ENCODE data around the gene GSDMA.
A peak's percentile ranks its signal among the peaks of the same experiment; 100 is the strongest.
"Not testable (repeated sequence)": the region's sequence is repeated elsewhere in the genome, so short reads cannot be mapped to it uniquely, and the experiment has no call there.

The GSDMA gene

GRCh38 chr17:39979893-39980350, 17.1 kb downstream of the GSDMA start:
- H3K4me3 ChIP-seq, result peak overlapping the region; percentile 32 to 99 (median 92)
- H3K27ac ChIP-seq, result peak overlapping the region; percentile 67 to 100 (median 97)

- Histone ChIP-seq H3K4me3 (peak within 1 kb of the TSS; percentile 69 to 99 (median 92)), H3K27ac (peak within 1 kb of the TSS; percentile 88 to 100 (median 98))
These were observed 17.8 kb downstream of the GSDMA start, which contains the start of gene PSMD3 for GRCh38 chr17:39980351-39981206. TSS of gene PSMD3 (plus strand) at chr17:39980807. CDS start at chr17:39980971, 164 bp downstream.

DNA sequence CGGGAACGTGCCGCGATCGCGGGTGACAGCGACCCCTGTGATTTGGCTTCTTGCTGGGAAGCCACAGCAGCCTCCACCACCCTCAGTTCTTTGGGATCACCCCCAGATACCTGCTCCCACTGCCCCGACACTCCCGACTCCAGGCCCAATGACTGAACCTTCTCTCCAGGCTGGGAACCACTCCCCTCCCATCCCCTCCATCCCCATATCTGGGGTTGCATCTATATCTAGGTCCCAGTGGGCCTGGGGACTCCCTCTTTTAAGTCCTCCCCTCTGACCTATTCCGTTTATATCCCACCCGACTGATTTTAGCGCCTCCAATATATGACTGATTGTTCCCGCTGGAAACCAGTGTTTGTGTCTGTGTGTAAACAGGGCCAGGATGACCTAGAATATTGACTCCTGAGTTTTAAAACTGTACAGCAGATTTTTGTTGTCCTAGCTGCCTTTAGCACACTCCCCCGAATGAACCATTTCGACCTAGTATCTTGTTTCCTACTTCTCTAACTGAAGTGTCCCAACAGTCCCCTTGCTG, 18.5 kb downstream of the GSDMA start:
- H3K27ac ChIP-seq, result peak overlapping the region; percentile 88 to 100 (median 98)
- H3K4me3 ChIP-seq, result peak overlapping the region; percentile 69 to 99 (median 92)

- H3K27ac ChIP-seq, result peak overlapping the region in 17 of 21 experiments; percentile 91 to 100 (median 98)
- H3K4me3 ChIP-seq, result peak overlapping the region; percentile 69 to 99 (median 92)
These were observed 19.1 kb downstream of the GSDMA start for GRCh38 chr17:39981766-39982375.

GRCh38 chr17:39988206-39988810, 25.5 kb downstream of the GSDMA start:
- Histone ChIP-seq H3K27ac (no peak overlapping the region), H3K4me3 (no peak overlapping the region)

- Histone ChIP-seq H3K27ac (peak overlapping the region in 2 of 21 experiments; percentile 6 to 35), H3K4me3 (no peak overlapping the region)
These were observed 31.6 kb downstream of the GSDMA start for GRCh38 chr17:39994448-39994847.

GRCh38 chr17:39995438-39995837, 32.6 kb downstream of the GSDMA start:
- peak overlapping the region in 1 of 21 experiments; percentile 30 for H3K27ac ChIP-seq
- no peak overlapping the region for H3K4me3 ChIP-seq

- no peak overlapping the region for H3K27ac ChIP-seq
- no peak overlapping the region for H3K4me3 ChIP-seq
These were observed 33.4 kb downstream of the GSDMA start for GRCh38 chr17:39996162-39996561.

- no peak overlapping the region for H3K27ac ChIP-seq
- no peak overlapping the region for H3K4me3 ChIP-seq
These were observed 34.0 kb downstream of the GSDMA start for GRCh38 chr17:39996800-39997199.

GRCh38 chr17:39997543-39997942, 34.7 kb downstream of the GSDMA start:
- H3K4me3 ChIP-seq, result no peak overlapping the region
- no peak overlapping the region for H3K27ac ChIP-seq

GRCh38 chr17:39999067-39999466, 36.3 kb downstream of the GSDMA start:
- no peak overlapping the region for H3K4me3 ChIP-seq
- H3K27ac ChIP-seq, result no peak overlapping the region

DNA sequence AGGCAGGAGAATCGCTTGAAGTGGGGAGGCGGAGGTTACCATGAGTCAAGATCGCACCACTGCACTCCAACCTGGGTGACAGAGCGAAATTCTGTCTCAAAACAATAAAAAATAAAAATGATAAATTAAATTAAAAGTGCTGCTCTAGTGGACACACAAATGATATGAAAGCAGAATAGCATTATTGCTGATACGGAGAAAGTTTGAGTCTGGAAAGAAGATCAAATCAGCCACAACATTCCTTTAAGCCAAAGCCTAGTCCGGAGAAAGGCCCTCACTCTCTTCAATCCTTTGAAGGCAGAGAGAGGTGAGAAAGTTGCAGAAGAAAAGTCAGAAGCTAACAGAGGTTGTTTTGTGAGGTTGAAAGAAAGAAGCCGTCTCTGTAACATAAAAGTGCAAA, 37.4 kb downstream of the GSDMA start:
- H3K4me3 ChIP-seq, result no peak overlapping the region
- no peak overlapping the region for H3K27ac ChIP-seq

DNA sequence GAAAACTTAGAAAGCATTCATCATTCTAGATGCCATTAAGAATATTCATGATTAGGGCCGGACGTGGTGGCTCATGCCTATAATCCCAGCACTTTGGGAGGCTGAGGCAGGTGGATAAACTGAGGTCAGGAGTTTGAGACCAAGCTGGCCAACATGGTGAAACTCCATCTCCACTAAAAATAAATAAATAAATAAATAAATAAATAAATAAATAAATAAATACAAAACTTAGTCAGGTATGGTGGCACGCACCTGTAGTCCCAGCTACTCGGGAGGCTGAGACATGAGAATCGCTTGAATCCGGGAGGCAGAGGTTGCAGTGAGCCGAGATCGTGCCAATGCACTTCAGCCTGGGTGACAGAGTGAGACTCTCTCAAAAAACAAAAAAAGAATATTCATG, 38.5 kb downstream of the GSDMA start:
- H3K27ac ChIP-seq, H3K4me3 ChIP-seq: not testable (repeated sequence)

- H3K27ac ChIP-seq, result no peak overlapping the region
- H3K4me3 ChIP-seq, result no peak overlapping the region
These were observed 41.3 kb downstream of the GSDMA start for GRCh38 chr17:40004072-40004471.

DNA sequence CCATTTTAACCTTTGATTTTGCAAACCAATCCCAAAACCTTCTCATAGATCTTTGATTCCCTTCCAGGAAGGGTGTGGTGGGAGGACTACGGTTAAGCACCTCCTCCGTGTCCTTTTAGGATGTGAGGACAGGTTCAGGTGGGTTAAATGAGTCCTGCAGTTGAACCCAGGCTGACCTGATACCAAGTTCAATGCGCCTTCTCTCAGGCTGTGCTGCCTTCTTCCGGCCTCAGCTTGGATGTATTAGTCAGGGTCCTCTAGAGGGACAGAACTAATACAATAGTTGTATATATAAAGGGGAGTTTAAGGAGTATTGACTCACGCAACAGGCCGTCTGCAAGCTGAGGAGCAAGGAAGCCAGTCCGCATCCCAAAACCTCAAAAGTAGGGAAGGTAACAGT, 41.9 kb downstream of the GSDMA start:
- no peak overlapping the region for H3K4me3 ChIP-seq
- H3K27ac ChIP-seq, result no peak overlapping the region

- H3K27ac ChIP-seq, result no peak overlapping the region
- H3K4me3 ChIP-seq, result no peak overlapping the region
These were observed 42.7 kb downstream of the GSDMA start for GRCh38 chr17:40005520-40005919.

DNA sequence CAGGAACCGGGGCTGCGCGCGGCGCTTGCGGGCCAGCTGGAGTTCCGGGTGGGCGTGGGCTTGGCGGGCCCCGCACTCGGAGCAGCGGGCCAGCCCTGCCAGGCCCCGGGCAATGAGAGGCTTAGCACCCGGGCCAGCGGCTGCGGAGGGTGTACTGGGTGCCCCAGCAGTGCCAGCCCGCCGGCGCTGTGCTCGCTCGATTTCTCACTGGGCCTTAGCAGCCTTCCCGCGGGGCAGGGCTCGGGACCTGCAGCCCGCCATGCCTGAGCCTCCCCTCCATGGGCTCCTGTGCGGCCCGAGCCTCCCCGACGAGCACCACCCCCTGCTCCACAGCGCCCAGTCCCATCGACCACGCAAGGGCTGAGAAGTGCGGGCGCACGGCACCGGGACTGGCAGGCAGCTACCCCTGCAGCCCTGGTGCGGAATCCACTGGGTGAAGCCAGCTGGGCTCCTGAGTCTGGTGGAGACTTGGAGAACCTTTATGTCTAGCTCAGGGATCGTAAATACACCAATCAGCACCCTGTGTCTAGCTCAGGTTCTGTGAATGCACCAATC, 48.2 kb downstream of the GSDMA start:
- peak overlapping the region in 2 of 21 experiments; percentile 26 to 47 for H3K27ac ChIP-seq
- H3K4me3 ChIP-seq, result not testable (repeated sequence)

DNA sequence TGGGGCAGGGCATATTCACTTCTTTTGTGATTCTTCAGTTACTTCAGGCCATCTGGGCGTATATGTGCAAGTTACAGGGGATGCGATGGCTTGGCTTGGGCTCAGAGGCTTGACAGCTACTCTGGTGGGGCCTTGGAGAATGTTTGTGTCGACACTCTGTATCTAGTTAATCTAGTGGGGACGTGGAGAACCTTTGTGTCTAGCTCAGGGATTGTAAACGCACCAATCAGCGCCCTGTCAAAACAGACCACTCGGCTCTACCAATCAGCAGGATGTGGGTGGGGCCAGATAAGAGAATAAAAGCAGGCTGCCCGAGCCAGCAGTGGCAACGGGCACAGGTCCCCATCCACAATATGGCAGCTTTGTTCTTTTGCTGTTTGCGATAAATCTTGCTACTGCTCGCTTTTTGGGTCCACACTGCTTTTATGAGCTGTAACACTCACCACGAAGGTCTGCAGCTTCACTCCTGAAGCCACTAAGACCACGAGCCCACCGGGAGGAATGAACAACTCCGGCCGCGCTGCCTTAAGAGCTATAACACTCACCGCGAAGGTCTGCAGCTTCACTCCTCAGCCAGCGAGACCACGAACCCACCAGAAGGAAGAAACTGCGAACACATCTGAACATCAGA, 49.3 kb downstream of the GSDMA start:
- not testable (repeated sequence) for H3K27ac ChIP-seq, H3K4me3 ChIP-seq

DNA sequence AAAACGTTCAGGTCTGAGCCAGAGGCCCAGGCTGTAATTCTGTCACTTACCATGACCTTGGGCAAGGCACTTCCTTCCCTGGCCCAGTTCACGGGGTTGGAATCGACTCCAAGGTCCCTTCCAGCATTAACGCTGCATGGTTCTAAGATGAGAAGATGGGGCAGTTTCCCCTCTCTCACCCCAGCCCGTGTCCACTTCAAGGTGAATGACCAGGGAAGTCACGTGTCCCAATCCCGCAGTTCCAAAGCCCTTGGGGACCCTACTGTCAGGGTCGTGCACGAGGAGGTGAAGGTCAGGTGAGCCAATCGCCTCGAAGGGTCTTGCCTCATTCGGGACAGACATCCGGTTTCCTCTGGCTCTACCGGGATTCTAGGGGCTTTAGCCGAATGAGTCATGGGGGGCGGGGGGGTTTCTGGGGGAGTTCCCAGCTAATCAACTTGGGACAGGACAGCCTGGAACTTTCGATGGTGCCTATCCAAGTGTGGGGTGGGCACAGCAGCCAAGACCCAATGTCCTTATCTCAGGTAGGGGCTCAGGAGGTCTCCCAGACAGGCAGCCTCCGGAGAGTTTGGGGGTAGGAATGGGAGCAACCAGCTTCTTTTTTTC, 51.7 kb downstream of the GSDMA start:
- Histone ChIP-seq H3K27ac (peak overlapping the region in 2 of 21 experiments; percentile 24 to 49), H3K4me3 (no peak overlapping the region)

All from skin epidermis (tissue), 12 donors.